Hematopoietic multipotent progenitor cell (in vitro differentiated cells): Measurements from ENCODE around the gene TUBA3E. TPM values are rescaled to one million over a fixed set of nuclear protein-coding genes. Genes with fewer than 3 reads are reported as not detected.
"Not testable (repeated sequence)": the region's sequence is repeated elsewhere in the genome, so short reads cannot be mapped to it uniquely, and the experiment has no call there.

Source experiments
- DNase-seq, 3 donors: peaks; one replicate each; pipeline ENCODE4 v3.0.0-alpha.2; 2011 to 2015; ENCODE audit warnings: low read depth in 2 of 3, low spot score in 2 of 3
- total RNA-seq: library from RNA; depleted of rRNA; stranded (reverse); fragments of >200 nt; gene quantifications from one replicate; pipeline ENCODE4 v1.2.3, GENCODE V29; 2012

The TUBA3E gene
- total RNA-seq, result not detected

GRCh38 chr2:130198343-130198742, at the start of gene TUBA3E:
Gene TUBA3E (minus strand): TSS chr2:130198439. CDS start chr2:130198360, 79 bp downstream.
- DNase-seq, result no peak

- no peak for DNase-seq
Measured at GRCh38 chr2:130246430-130246829, 48.2 kb upstream of the TUBA3E start.

- DNase-seq, result no peak
Measured at GRCh38 chr2:130245976-130246375, 47.7 kb upstream of the TUBA3E start.

- no peak for DNase-seq
Measured at GRCh38 chr2:130243359-130243758, 45.1 kb upstream of the TUBA3E start.

- DNase-seq, result no peak
Measured at GRCh38 chr2:130241041-130241707, 42.9 kb upstream of the TUBA3E start.

GRCh38 chr2:130239581-130239980, 41.3 kb upstream of the TUBA3E start:
- not testable (repeated sequence) for DNase-seq

- DNase-seq, result not testable (repeated sequence)
Measured at GRCh38 chr2:130233066-130233465, 34.8 kb upstream of the TUBA3E start.

- no peak for DNase-seq
Measured at GRCh38 chr2:130231656-130232055, 33.4 kb upstream of the TUBA3E start.

- DNase-seq, result not testable (repeated sequence)
Measured at GRCh38 chr2:130230907-130231306, 32.7 kb upstream of the TUBA3E start.

- DNase-seq, result not testable (repeated sequence)
Measured at GRCh38 chr2:130230376-130230775, 32.1 kb upstream of the TUBA3E start.

- peak in 2 of 3 donors; percentile 21 to 56 for DNase-seq
Measured at GRCh38 chr2:130229161-130229510, 30.9 kb upstream of the TUBA3E start.

- DNase-seq, result not testable (repeated sequence)
Measured at GRCh38 chr2:130228467-130229160, 30.4 kb upstream of the TUBA3E start.

GRCh38 chr2:130228005-130228404, 29.8 kb upstream of the TUBA3E start:
- not testable (repeated sequence) for DNase-seq

- not testable (repeated sequence) for DNase-seq
Measured at GRCh38 chr2:130222523-130222922, 24.3 kb upstream of the TUBA3E start.

GRCh38 chr2:130220505-130220904, 22.3 kb upstream of the TUBA3E start:
- DNase-seq, result not testable (repeated sequence)

GRCh38 chr2:130219147-130219546, 20.9 kb upstream of the TUBA3E start:
- not testable (repeated sequence) for DNase-seq

- DNase-seq, result not testable (repeated sequence)
Measured at GRCh38 chr2:130207051-130207450, 8.8 kb upstream of the TUBA3E start.

- not testable (repeated sequence) for DNase-seq
Measured at GRCh38 chr2:130203150-130203549, 4.9 kb upstream of the TUBA3E start.

- not testable (repeated sequence) for DNase-seq
Measured at GRCh38 chr2:130202518-130202917, 4.3 kb upstream of the TUBA3E start.

- DNase-seq, result not testable (repeated sequence)
Measured at GRCh38 chr2:130196052-130196451, 2.2 kb downstream of the TUBA3E start.

- not testable (repeated sequence) for DNase-seq
Measured at GRCh38 chr2:130195089-130195635, 3.1 kb downstream of the TUBA3E start.

GRCh38 chr2:130193824-130194223, 4.4 kb downstream of the TUBA3E start:
- DNase-seq, result not testable (repeated sequence)
